Inferior parietal cortex (tissue), 1 donor: ENCODE results near the gene C6orf89.

Experiments
- DNase-seq: peaks from one replicate; pipeline ENCODE4 v3.0.0-alpha.2; 2016; ENCODE audit errors: extremely low spot score

C6orf89 gene

GRCh38 chr6:36968266-36968977 is 82.7 kb downstream of the C6orf89 start:
- no peak for DNase-seq

- no peak for DNase-seq
Measured at GRCh38 chr6:36969240-36969691, 83.5 kb downstream of the C6orf89 start.

- no peak for DNase-seq
Measured at GRCh38 chr6:36969988-36970891, 84.5 kb downstream of the C6orf89 start.

- DNase-seq, result no peak
Measured at GRCh38 chr6:36970892-36971842, 85.4 kb downstream of the C6orf89 start.

- DNase-seq, result no peak
Measured at GRCh38 chr6:36971921-36972673, 86.3 kb downstream of the C6orf89 start.

- no peak for DNase-seq
Measured at GRCh38 chr6:36973190-36973589, 87.4 kb downstream of the C6orf89 start.

GRCh38 chr6:36973647-36974046 is 87.9 kb downstream of the C6orf89 start:
- no peak for DNase-seq

- no peak for DNase-seq
Measured at GRCh38 chr6:36975231-36976006, 89.7 kb downstream of the C6orf89 start.

- no peak for DNase-seq
Measured at GRCh38 chr6:36976007-36976264, 90.2 kb downstream of the C6orf89 start.

GRCh38 chr6:36976509-36976908 is 90.8 kb downstream of the C6orf89 start:
- no peak for DNase-seq

GRCh38 chr6:36976931-36977330 is 91.2 kb downstream of the C6orf89 start:
- no peak for DNase-seq

GRCh38 chr6:36977470-36977941 is 91.8 kb downstream of the C6orf89 start:
- no peak for DNase-seq
